ENCODE results near the gene PACSIN1. TPM values are rescaled to one million over a fixed set of nuclear protein-coding genes. Genes with fewer than 3 reads are reported as not detected.

Gene PACSIN1
- total RNA-seq, 1 experiment from 2014 or later = not detected

- DNase-seq (ENCODE audit: low read depth, low spot score) = no peak
- in situ Hi-C loops (cut with HindIII; ENCODE audit: low pct_unique_long_range_greater_than_20kb, low sequenced_read_pairs) = no loop called here
Measured at GRCh38 chr6:34451192-34451591, 14.7 kb upstream of the PACSIN1 start.

GRCh38 chr6:34455831-34456230 is 10.0 kb upstream of the PACSIN1 start:
- in situ Hi-C loops (cut with HindIII; ENCODE audit: low pct_unique_long_range_greater_than_20kb, low sequenced_read_pairs) = no loop called here
- peak; percentile 25 for DNase-seq (ENCODE audit: low read depth, low spot score)

DNA sequence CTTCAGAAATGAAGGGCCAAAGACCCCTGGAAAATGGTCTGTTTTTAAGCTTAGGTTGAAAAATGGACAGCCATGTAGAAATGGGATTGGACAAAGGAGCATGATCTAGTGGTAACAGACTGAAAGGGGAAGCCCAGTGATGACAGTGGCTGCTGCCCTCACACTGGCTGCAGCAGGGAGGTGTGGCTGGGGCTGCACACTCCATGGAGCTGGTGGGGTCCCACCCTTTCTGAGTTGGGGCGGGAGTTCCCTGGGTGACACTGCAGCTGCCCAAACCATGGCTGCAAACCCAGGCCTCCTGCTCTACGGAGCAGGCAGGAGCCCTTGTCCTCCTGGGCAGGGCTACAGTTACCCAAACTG is 8.5 kb upstream of the PACSIN1 start:
- in situ Hi-C loops (cut with HindIII; ENCODE audit: low pct_unique_long_range_greater_than_20kb, low sequenced_read_pairs) = no loop called here

GRCh38 chr6:34457742-34458735 is 7.8 kb upstream of the PACSIN1 start:
- in situ Hi-C loops (cut with HindIII; ENCODE audit: low pct_unique_long_range_greater_than_20kb, low sequenced_read_pairs) = no loop called here

More for the DNA sequence above, 8.5 kb upstream of the PACSIN1 start:
- DNase-seq (ENCODE audit: low read depth, low spot score) = no peak

GRCh38 chr6:34459899-34460593 is 5.8 kb upstream of the PACSIN1 start:
- in situ Hi-C loops (cut with HindIII; ENCODE audit: low pct_unique_long_range_greater_than_20kb, low sequenced_read_pairs) = no loop called here
- peak; percentile 67 for DNase-seq (ENCODE audit: low read depth, low spot score)

More at GRCh38 chr6:34457742-34458735, 7.8 kb upstream of the PACSIN1 start:
- peak; percentile 32 for DNase-seq (ENCODE audit: low read depth, low spot score)

GRCh38 chr6:34460796-34461507 is 4.9 kb upstream of the PACSIN1 start:
- no peak for DNase-seq (ENCODE audit: low read depth, low spot score)

GRCh38 chr6:34462010-34462409 is 3.9 kb upstream of the PACSIN1 start:
- DNase-seq (ENCODE audit: low read depth, low spot score) = no peak
- in situ Hi-C loops (cut with HindIII; ENCODE audit: low pct_unique_long_range_greater_than_20kb, low sequenced_read_pairs) = no loop called here

More at GRCh38 chr6:34460796-34461507, 4.9 kb upstream of the PACSIN1 start:
- in situ Hi-C loops (cut with HindIII; ENCODE audit: low pct_unique_long_range_greater_than_20kb, low sequenced_read_pairs) = no loop called here

DNA sequence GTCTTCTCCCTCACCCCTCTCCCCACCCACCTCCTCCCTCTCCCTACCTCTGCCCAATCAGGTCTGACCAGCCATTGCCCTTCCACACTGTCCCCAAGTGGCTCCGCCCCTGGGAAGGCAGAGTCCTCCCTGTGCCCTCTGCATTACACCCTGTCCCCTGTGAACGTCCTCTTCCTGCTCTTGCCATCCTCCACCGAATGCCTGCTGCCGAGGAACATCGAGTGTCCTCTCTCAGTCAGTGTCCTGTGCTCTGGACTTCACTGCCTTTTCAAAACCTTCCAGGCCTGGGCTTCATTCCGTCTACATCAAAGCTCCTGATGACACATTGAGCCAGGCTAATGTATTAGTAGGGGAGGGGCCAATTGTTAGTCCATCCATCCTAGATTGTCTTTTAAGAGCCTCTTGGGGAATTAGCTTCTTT is 3.3 kb upstream of the PACSIN1 start:
- in situ Hi-C loops (cut with HindIII; ENCODE audit: low pct_unique_long_range_greater_than_20kb, low sequenced_read_pairs) = no loop called here
- DNase-seq (ENCODE audit: low read depth, low spot score) = peak; percentile 80

DNA sequence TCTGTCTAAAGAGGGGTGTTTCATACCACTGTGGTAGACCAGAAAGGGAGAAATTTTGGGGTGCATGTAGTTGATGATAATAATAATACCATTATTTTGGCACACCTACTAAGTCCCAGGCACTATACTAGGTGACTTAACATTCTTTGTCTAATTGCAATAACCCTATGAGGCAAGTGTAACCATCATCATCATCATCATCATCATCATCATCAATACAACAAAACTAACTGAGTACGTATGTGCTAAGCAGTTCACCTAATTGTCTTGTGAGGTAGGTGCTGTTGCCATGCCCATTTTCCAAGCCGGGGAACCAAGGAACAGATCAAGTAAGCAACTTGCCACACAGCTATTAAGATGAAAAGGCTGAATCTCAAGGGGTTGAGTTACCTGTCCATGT is 2.6 kb upstream of the PACSIN1 start:
- in situ Hi-C loops (cut with HindIII; ENCODE audit: low pct_unique_long_range_greater_than_20kb, low sequenced_read_pairs) = no loop called here
- no peak for DNase-seq (ENCODE audit: low read depth, low spot score)

DNA sequence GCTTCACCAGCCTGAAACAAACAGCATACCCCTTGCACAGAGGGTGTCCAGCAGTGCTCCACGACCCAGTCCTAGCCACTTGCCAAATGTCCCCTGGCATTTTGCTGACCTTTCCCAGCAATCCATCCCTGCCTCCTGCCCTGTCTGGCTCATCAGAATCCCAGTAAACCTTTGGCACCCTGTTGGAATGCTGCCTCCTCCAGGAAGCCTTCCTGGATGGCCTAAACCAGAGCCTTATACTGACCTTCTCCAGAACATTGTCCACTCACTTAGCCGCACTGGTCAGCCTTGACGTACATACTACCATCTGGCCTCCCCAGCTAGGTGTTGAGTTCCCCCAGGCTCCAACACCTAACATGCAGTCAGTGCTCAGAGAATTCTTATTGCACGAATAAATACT is 2.0 kb upstream of the PACSIN1 start:
- DNase-seq (ENCODE audit: low read depth, low spot score) = no peak
- in situ Hi-C loops (cut with HindIII; ENCODE audit: low pct_unique_long_range_greater_than_20kb, low sequenced_read_pairs) = no loop called here

- in situ Hi-C loops (cut with HindIII; ENCODE audit: low pct_unique_long_range_greater_than_20kb, low sequenced_read_pairs) = no loop called here
- no peak for DNase-seq (ENCODE audit: low read depth, low spot score)
Measured at GRCh38 chr6:34466242-34467185, 638 bp downstream of the PACSIN1 start.

DNA sequence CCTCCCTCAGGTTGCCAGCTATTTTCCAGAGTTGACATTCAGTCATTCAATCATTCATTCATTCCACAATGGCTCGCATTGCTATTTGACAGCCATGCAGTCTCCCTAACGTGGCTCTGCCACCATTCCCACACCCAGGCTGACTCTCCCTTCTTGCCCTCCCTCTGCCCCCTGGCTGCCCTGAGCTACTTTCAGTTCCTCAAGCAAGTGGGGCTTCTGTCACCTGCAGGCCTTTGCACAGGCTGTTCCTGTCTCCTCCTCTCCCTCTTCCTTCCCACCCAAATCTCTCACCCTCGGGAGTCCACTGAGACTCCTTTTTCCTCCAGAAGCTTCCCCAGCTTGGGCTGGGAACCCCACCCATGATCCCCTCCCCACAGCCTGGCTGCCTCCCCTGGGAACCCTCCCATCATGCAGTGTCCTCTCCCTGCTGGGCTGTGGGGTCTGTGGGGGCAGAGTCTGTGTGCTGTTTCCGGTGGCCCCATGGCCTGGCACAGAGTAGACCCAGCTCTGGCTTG is 2.6 kb downstream of the PACSIN1 start:
- no peak for DNase-seq (ENCODE audit: low read depth, low spot score)
- in situ Hi-C loops (cut with HindIII; ENCODE audit: low pct_unique_long_range_greater_than_20kb, low sequenced_read_pairs) = no loop called here

GRCh38 chr6:34469499-34469898 is 3.6 kb downstream of the PACSIN1 start:
- in situ Hi-C loops (cut with HindIII; ENCODE audit: low pct_unique_long_range_greater_than_20kb, low sequenced_read_pairs) = no loop called here
- DNase-seq (ENCODE audit: low read depth, low spot score) = no peak

- in situ Hi-C loops (cut with HindIII; ENCODE audit: low pct_unique_long_range_greater_than_20kb, low sequenced_read_pairs) = no loop called here
- DNase-seq (ENCODE audit: low read depth, low spot score) = no peak
Measured at GRCh38 chr6:34472425-34472824, 6.5 kb downstream of the PACSIN1 start.

DNA sequence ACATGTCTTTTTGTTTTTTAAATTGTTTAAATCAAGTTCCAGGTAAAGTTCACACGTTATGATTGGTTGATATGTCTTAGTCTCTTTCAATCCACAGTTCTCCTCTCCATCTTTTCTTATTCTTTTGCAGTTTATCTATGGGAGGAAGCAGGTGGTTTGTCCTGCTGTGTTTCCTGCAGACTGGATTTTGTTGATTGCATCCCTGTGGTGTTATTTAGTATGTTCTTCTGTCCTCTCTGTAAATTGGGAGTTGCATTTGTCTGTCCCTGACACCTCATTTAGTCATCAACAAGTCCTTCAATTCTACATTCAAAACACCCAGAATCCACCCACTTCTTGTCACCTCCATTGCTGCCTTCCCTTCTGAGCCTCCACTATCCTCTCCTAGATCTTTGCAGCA is 8.1 kb downstream of the PACSIN1 start:
- no peak for DNase-seq (ENCODE audit: low read depth, low spot score)
- in situ Hi-C loops (cut with HindIII; ENCODE audit: low pct_unique_long_range_greater_than_20kb, low sequenced_read_pairs) = no loop called here

GRCh38 chr6:34474754-34475153 is 8.9 kb downstream of the PACSIN1 start:
- DNase-seq (ENCODE audit: low read depth, low spot score) = no peak
- in situ Hi-C loops (cut with HindIII; ENCODE audit: low pct_unique_long_range_greater_than_20kb, low sequenced_read_pairs) = no loop called here

GRCh38 chr6:34475238-34475682 is 9.4 kb downstream of the PACSIN1 start:
- DNase-seq (ENCODE audit: low read depth, low spot score) = no peak
- in situ Hi-C loops (cut with HindIII; ENCODE audit: low pct_unique_long_range_greater_than_20kb, low sequenced_read_pairs) = no loop called here

Measured in SK-MEL-5 (cell line).